Jurkat, Clone E6-1 (cell line): ENCODE results near the gene FCRL3.

Experiments
- DNase-seq: peaks from one replicate; pipeline ENCODE4 v3.0.0-alpha.2; 2011; ENCODE audit warnings: low read depth, low spot score
- H3K4me3 ChIP-seq: 2 replicates; pipeline ENCODE4 v1.5.1; 2011; ENCODE audit warnings: mild to moderate bottlenecking, low read length, control low read depth, moderate library complexity

Gene FCRL3

GRCh38 chr1:157696966-157697628, 3.5 kb downstream of the FCRL3 start:
- no peak overlapping the region for H3K4me3 ChIP-seq
- no peak for DNase-seq

DNA sequence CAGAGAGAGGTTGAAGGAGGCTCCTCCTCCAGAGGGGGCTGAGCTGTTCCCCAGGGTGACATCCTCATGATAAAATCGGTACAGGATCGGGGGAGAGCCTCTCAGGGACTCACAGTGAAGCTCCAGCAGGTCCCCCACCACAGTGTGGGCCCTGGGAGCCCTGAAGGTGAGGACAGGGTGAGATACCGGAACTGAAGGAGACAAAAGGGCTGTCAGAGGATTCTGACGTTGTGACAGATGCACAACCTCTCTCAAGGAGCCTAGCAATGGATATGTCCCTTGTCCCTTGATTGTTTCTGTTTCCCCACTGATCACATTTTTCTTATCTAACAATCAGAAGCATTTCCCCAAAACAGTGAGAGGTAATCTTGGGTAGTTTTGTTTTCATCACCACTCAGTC, 5.2 kb downstream of the FCRL3 start:
- H3K4me3 ChIP-seq = no peak overlapping the region
- DNase-seq = no peak

GRCh38 chr1:157691285-157691920, 9.2 kb downstream of the FCRL3 start:
- peak; percentile 57 for DNase-seq

GRCh38 chr1:157682710-157683437, 17.7 kb downstream of the FCRL3 start:
- no peak for DNase-seq
- no peak overlapping the region for H3K4me3 ChIP-seq

More at GRCh38 chr1:157691285-157691920, 9.2 kb downstream of the FCRL3 start:
- no peak overlapping the region for H3K4me3 ChIP-seq

- DNase-seq = no peak
Observed at GRCh38 chr1:157678721-157679120, 21.8 kb downstream of the FCRL3 start.

GRCh38 chr1:157673008-157673407, 27.6 kb downstream of the FCRL3 start:
- no peak for DNase-seq
- no peak overlapping the region for H3K4me3 ChIP-seq

More at GRCh38 chr1:157678721-157679120, 21.8 kb downstream of the FCRL3 start:
- H3K4me3 ChIP-seq = no peak overlapping the region

DNA sequence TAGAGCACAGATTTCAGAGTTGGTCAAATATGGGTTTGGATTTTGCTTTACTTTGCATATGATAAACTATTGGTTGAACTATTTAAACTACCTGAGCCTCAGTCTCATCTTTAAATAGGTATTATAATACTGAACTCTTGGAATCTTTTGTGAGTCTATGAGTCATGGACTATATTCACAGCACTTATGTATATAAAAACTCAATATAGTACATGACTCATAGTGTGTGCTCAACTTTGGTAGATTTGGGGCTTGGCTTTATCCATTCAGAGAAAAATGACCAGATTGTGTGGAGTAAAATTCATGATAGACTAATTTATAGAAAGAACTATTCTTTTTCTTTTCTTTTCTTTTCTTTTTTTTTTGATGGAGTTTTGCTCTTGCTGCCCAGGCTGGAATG, 28.7 kb downstream of the FCRL3 start:
- no peak for DNase-seq
- no peak overlapping the region for H3K4me3 ChIP-seq

DNA sequence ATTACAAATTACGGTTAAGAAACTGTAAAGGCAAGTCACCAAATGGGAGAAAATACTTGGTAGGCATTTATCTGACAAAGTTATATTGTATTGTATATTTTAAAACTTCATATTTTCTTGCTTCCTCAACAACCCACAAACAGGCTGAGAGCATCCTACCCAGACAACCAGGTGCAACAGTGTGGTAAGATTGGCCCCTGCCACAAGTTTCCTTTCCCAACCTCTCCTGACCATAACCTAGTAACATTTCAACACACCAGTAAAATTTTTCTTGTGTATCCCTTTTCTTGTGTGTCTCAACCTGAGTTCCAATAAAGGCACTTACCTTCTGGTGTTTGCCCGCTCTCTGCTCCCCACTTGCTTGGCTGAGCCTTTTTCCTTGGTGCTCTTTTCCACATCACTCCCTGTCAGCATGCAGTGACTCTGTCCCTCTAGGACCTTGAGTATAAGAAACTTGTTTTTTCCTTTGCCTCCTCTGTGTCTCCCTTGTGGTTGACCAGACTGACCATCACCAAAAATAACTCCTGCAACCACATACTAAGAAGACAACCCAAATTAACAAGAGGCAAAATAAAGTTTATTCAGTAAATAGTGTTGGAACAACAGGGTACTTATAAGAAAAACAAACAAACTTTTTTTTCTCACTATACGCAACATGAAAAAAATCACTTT, 40.9 kb downstream of the FCRL3 start:
- peak overlapping the region; percentile 18; the same call in 1 of the 2 replicates for H3K4me3 ChIP-seq
- DNase-seq = peak; percentile 96

DNA sequence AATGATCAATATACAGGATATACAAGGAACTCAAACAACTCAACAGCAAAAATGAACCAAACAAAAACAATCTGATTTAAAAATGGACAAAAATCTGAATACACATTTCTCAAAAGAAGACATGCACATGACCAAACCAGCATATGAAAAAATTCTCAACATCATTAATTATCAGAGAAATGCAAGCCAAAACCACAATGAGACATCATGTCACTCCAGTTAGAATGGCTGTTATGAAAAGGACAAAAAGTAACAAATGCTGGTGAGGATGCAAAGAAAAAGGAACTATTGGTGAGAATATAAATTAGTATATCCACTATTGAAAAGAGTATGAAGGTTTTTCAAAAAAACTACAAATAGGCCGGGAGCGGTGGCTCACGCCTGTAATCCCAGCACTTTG, 42.0 kb downstream of the FCRL3 start:
- DNase-seq = no peak
- H3K4me3 ChIP-seq = no peak overlapping the region

DNA sequence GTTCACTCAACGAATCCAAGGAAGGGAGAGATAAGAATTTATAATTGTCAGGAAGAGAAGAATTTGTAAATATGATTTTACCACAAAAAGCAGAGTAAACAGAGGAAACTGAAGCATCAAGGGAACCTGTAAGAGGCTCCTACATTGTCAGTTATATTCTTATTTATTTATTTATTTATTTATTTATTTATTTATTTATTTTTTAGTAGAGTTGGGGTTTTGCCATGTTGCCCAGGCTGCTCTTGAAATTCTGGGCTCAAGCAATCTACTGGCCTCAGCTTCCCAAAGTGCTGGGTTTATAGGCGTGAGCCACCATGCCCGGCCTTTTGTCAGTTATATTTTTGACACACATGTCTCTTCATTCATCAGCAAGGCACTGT, 47.1 kb downstream of the FCRL3 start:
- no peak for DNase-seq
- no peak overlapping the region for H3K4me3 ChIP-seq

- DNase-seq = peak; percentile 86
Observed at GRCh38 chr1:157652859-157653493, 47.6 kb downstream of the FCRL3 start.

GRCh38 chr1:157648317-157648716, 52.3 kb downstream of the FCRL3 start:
- no peak overlapping the region for H3K4me3 ChIP-seq

More at GRCh38 chr1:157652859-157653493, 47.6 kb downstream of the FCRL3 start:
- H3K4me3 ChIP-seq = no peak overlapping the region

DNA sequence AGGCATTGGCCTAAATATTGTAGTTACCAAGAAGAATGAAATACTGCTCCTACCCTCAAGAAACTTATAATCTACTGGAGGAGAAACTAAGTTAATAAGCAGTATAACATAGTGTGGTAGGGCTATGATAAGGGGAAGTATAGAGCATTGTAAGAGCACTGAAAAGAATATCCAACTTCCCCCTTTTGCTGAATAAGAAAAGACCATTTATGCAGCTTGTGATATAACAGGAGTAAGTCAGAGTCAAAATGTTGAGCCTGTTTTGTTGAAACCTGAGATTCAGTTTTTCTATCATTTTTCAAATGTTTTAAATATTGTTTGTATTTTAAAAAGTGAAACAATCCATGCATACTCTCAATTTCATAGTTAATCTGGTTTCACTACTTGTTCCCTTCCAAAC, 54.4 kb downstream of the FCRL3 start:
- H3K4me3 ChIP-seq = no peak overlapping the region
- DNase-seq = no peak

More at GRCh38 chr1:157648317-157648716, 52.3 kb downstream of the FCRL3 start:
- no peak for DNase-seq

DNA sequence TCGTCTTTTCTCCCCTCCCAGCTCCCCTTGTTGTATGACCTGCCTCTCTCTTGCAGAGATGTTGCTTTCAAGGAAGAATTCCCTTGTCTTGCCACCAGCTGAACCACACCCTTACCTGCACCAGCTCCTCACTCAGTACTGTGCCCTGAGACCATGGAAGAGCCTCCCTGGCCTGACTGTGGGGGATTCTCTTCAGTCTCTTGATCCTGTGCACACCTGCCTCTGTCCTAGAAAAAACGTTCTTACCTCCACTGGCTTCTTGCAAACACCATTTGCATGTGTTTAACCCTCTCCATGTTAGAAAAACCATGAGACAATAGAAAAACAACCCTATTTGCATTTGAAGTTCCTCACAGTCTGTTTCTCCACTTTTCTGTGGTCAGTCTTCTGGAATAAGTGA, 59.4 kb downstream of the FCRL3 start:
- DNase-seq = no peak
- no peak overlapping the region for H3K4me3 ChIP-seq

GRCh38 chr1:157639800-157640199, 60.8 kb downstream of the FCRL3 start:
- H3K4me3 ChIP-seq = no peak overlapping the region
- DNase-seq = no peak

DNA sequence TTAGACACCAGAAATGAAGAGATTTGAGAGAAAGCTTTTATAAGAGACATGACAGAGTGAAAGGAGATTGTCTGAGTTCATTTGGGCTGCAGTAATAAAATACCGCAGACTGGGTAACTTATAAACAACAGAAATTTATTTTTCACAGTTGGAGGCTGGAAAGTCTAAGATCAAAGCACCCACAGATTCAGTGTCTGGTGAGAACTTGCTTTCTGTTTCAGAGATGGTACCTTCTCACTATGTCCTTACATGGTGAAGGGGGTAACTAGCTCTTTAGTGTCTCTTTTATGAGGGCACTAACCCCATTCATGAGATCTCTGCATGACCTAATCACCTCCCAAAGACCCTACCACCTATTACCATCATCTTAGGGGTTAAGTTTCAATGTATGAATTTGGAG, 71.8 kb downstream of the FCRL3 start:
- no peak overlapping the region for H3K4me3 ChIP-seq
- peak; percentile 88 for DNase-seq
